A549 (cell line): ENCODE measurements around the gene PIP4K2B. TPM values are rescaled to one million over a fixed set of nuclear protein-coding genes. Genes with fewer than 3 reads are reported as not detected.

Source experiments
- ATAC-seq, 2 experiments: fragments of 200-7000 bp in 1 of 2; fragments of >200 bp in 1 of 2; cut with Nextera tagmentation in 1 of 2; cut with Tn5 transposase in 1 of 2; 3 replicates each; pipeline versions ENCODE4 v1.8.0 to v1.9.1; 2018 to 2020; ENCODE audit warnings: mild to moderate bottlenecking in 1 of 2, moderate library complexity in 1 of 2
- CTCF ChIA-PET: fragments of 300-600 bp; sonication (Branson Sonifier 250); formaldehyde crosslinking; extraction: SDS; loops from one replicate; lab custom pipeline; 2021; ENCODE audit warnings: antibody characterized with exemption, inconsistent platforms; lab: Yijun Ruan, JAX
- POLR2A ChIA-PET: fragments of 350-600 bp; formaldehyde crosslinking; extraction: SDS; loops from one replicate; lab custom pipeline; 2021; ENCODE audit warnings: antibody characterized with exemption, inconsistent platforms; lab: Yijun Ruan, JAX
- DNase-seq, 2 experiments: peaks; one replicate each; pipeline versions ENCODE4 v3.0.0 to v3.0.0-alpha.2; 2011 to 2016; ENCODE audit warnings: low read depth in 1 of 2, low spot score in 1 of 2
- FAIRE-seq: peaks from 2 replicates; lab custom pipeline; 2011; peaks lifted over from hg19 to GRCh38; lab: Jason Lieb, UNC
- H3K27ac ChIP-seq, 2 experiments: fragments of >200 bp; sonication (Bioruptor Twin); formaldehyde crosslinking; 3 replicates each; pipeline ENCODE4 v1.5.1; 2016 to 2017
- H3K4me1 ChIP-seq: fragments of >200 bp; sonication (Bioruptor Twin); formaldehyde crosslinking; 3 replicates; pipeline ENCODE4 v1.6.1; 2016
- H3K4me2 ChIP-seq: fragments of >200 bp; sonication (Bioruptor Twin); formaldehyde crosslinking; 3 replicates; pipeline ENCODE4 v1.6.1; 2016
- H3K4me3 ChIP-seq: fragments of >200 bp; sonication (Bioruptor Twin); formaldehyde crosslinking; 3 replicates; pipeline ENCODE4 v1.5.1; 2016
- H3K9me3 ChIP-seq: fragments of >200 bp; sonication (Bioruptor Twin); formaldehyde crosslinking; 3 replicates; pipeline ENCODE4 v1.6.1; 2016
- ATOH8 ChIP-seq: fragments of 250-450 bp; sonication (Bioruptor Pico); IDR thresholded peaks from 2 replicates; pipeline ENCODE4 v1.5.0; 2020; ENCODE audit warnings: low read depth, mild to moderate bottlenecking, moderate library complexity
- BCL3 ChIP-seq: fragments of >200 bp; sonication (Bioruptor Twin); formaldehyde crosslinking; IDR thresholded peaks from 3 replicates; pipeline ENCODE4 v1.6.1; 2016
- BHLHE40 ChIP-seq: IDR thresholded peaks from 2 replicates; pipeline ENCODE4 v1.6.1; 2012; ENCODE audit warnings: low read depth, low read length, inconsistent platforms
- CHD4 ChIP-seq: fragments of 200-600 bp; sonication (generic); IDR thresholded peaks from 2 replicates; pipeline ENCODE4 v1.6.1; 2016; ENCODE audit warnings: antibody characterized with exemption, mild to moderate bottlenecking, borderline replicate concordance
- EHF ChIP-seq: fragments of 250-450 bp; sonication (Bioruptor Pico); IDR thresholded peaks from 2 replicates; pipeline ENCODE4 v1.5.0; 2020; ENCODE audit warnings: mild to moderate bottlenecking
- ELK1 ChIP-seq: fragments of 150-350 bp; IDR thresholded peaks from 2 replicates; pipeline ENCODE4 v1.6.1; 2014; ENCODE audit warnings: low read depth, mild to moderate bottlenecking, low read length
- ESRRA ChIP-seq: fragments of 150-350 bp; IDR thresholded peaks from 2 replicates; pipeline ENCODE4 v1.6.1; 2014; ENCODE audit warnings: mild to moderate bottlenecking, low read length, borderline replicate concordance
- FOSB ChIP-seq: fragments of 250-450 bp; sonication (Bioruptor Pico); IDR thresholded peaks from 2 replicates; pipeline ENCODE4 v1.5.0; 2020; ENCODE audit warnings: mild to moderate bottlenecking, moderate library complexity
- FOSL2 ChIP-seq, 2 experiments: fragments of 450-650 bp in 1 of 2; fragments of >200 bp in 1 of 2; sonication (Bioruptor Twin) in 1 of 2; formaldehyde crosslinking; IDR thresholded peaks; 2 replicates each; pipeline versions ENCODE4 v1.5.0 to v1.6.1; 2016 to 2020; ENCODE audit warnings: mild to moderate bottlenecking in 1 of 2, moderate library complexity in 1 of 2
- HES2 ChIP-seq: fragments of >200 bp; sonication (Bioruptor Twin); formaldehyde crosslinking; IDR thresholded peaks from 2 replicates; pipeline ENCODE4 v1.6.1; 2016
- HEYL ChIP-seq: fragments of 250-450 bp; sonication (Bioruptor Pico); IDR thresholded peaks from 2 replicates; pipeline ENCODE4 v1.8.0; 2021; ENCODE audit warnings: mild to moderate bottlenecking, moderate library complexity
- HOXA7 ChIP-seq: fragments of 250-450 bp; sonication (Bioruptor Pico); IDR thresholded peaks from 2 replicates; pipeline ENCODE4 v1.5.0; 2020; ENCODE audit warnings: mild to moderate bottlenecking, moderate library complexity
- JUNB ChIP-seq: fragments of >200 bp; sonication (Bioruptor Twin); formaldehyde crosslinking; IDR thresholded peaks from 2 replicates; pipeline ENCODE4 v1.6.1; 2016
- KDM5A ChIP-seq: fragments of 200-600 bp; sonication (generic); IDR thresholded peaks from 2 replicates; pipeline ENCODE4 v1.6.1; 2016; ENCODE audit warnings: antibody characterized with exemption, mild to moderate bottlenecking
- MAFK ChIP-seq: fragments of 450-650 bp; IDR thresholded peaks from 2 replicates; pipeline ENCODE4 v1.6.1; 2014; ENCODE audit not compliant: partially characterized antibody
- NFE2L2 ChIP-seq: fragments of 150-350 bp; conservative IDR thresholded peaks from 2 replicates; pipeline ENCODE4 v1.6.1; 2014; ENCODE audit warnings: low read length
- PHF8 ChIP-seq: fragments of 200-600 bp; sonication (generic); IDR thresholded peaks from 2 replicates; pipeline ENCODE4 v1.6.1; 2016; ENCODE audit warnings: low read depth, mild to moderate bottlenecking, antibody characterized with exemption, moderate library complexity, borderline replicate concordance
- POLR2A ChIP-seq: IDR thresholded peaks from 2 replicates; pipeline ENCODE4 v1.6.1; 2012; ENCODE audit warnings: mild to moderate bottlenecking, low read length
- POLR2AphosphoS2 ChIP-seq: conservative IDR thresholded peaks from 2 replicates; pipeline ENCODE4 v1.6.1; 2012; ENCODE audit warnings: low read length, improper control_type of control experiment, inconsistent platforms
- RCOR1 ChIP-seq: fragments of 150-350 bp; IDR thresholded peaks from 2 replicates; pipeline ENCODE4 v1.6.1; 2014; ENCODE audit warnings: antibody characterized with exemption, low read length, low read depth
- ZSCAN20 ChIP-seq: fragments of 250-450 bp; sonication (Bioruptor Pico); IDR thresholded peaks from 2 replicates; pipeline ENCODE4 v1.8.0; 2022; ENCODE audit warnings: mild to moderate bottlenecking, moderate library complexity
- WGBS: methylation state at CpG from one replicate; pipeline ENCODE4 v1.1.6; 2017; ENCODE audit errors: missing lambda C conversion rate; 5-methylcytosine and 5-hydroxymethylcytosine counted together
- polyA plus RNA-seq, 4 experiments: library from polyadenylated mRNA; depleted of rRNA in 3 of 4; stranded (reverse); fragments of >200 nt; fragmentation: RNase III in 1 of 4; extraction: RNeasy Plus Mini Kit Qiagen cat#74134 plus additional on column Dnase treatment in 1 of 4; gene quantifications; 2 replicates in 3 of 4; 3 replicates in 1 of 4; pipeline ENCODE4 v1.2.3, GENCODE V29; 2011 to 2017

PIP4K2B gene
- polyA plus RNA-seq, 2 of the 4 experiments (the other 2 are of a cell fraction), result 40.3 to 53.7 TPM

- TF ChIP-seq FOSB (CRISPR knock-in tag), result no peak
- no peak for TF ChIP-seq PHF8
- TF ChIP-seq ELK1, result no peak
- no peak for TF ChIP-seq POLR2AphosphoS2
- no peak for TF ChIP-seq ZSCAN20 (CRISPR knock-in tag)
- TF ChIP-seq, all 56 proteins: peak for 0
- no peak for FAIRE-seq
- WGBS, result 92% methylated on average over 7 of the region's 16 CpGs
- H3K4me3 ChIP-seq, result no peak overlapping the region
- no peak for ATAC-seq
- ChIA-PET POLR2A (no interaction called here), CTCF (interaction anchor here (1.5 to 12.9 kb wide), 4 partner anchors 10 to 35 kb away, joined by 5 to 102 read pairs (median 12); no protein-coding TSS in a partner anchor)
- H3K27ac ChIP-seq, result no peak overlapping the region
- no peaks in the 10 kb centered on the region for H3K9me3 ChIP-seq
- DNase-seq, result no peak
- H3K4me2 ChIP-seq, result no peak overlapping the region
- H3K4me1 ChIP-seq, result peaks cover 12% of the 10 kb centered on the region
These were observed 77.6 kb downstream of the PIP4K2B start for GRCh38 chr17:38721802-38722201.

- ChIA-PET POLR2A (no interaction called here), CTCF (interaction anchor here (1.7 to 12.9 kb wide), 3 partner anchors 9 to 15 kb away, joined by 6 to 102 read pairs (median 18); no protein-coding TSS in a partner anchor)
- TF ChIP-seq FOSL2 (IDR thresholded peaks at IDR 0.05) (no peak), FOSL2 (CRISPR knock-in tag; IDR thresholded peaks at IDR 0.05) (no peak), KDM5A (no peak), BHLHE40 (no peak), NFE2L2 (no peak), ESRRA (no peak), HEYL (CRISPR knock-in tag) (no peak), HOXA7 (no peak), MAFK (no peak), CHD4 (no peak), BCL3 (no peak), POLR2A (no peak), PHF8 (no peak), RCOR1 (no peak), JUNB (no peak)
- ATAC-seq (no peak), DNase-seq (no peak), FAIRE-seq (no peak)
- Histone ChIP-seq H3K4me2 (no peak overlapping the region), H3K27ac (no peak overlapping the region), H3K9me3 (no peaks in the 10 kb centered on the region), H3K4me1 (peaks cover 8% of the 10 kb centered on the region), H3K4me3 (no peak overlapping the region)
- WGBS, result 87% methylated on average over 6 of the region's 6 CpGs
These were observed 78.4 kb downstream of the PIP4K2B start for GRCh38 chr17:38720941-38721340.

GRCh38 chr17:38719943-38720641 lies 79.3 kb downstream of the PIP4K2B start:
- POLR2A ChIA-PET, result no interaction called here
- FAIRE-seq, result no peak

More at GRCh38 chr17:38719943-38720641, 79.3 kb downstream of the PIP4K2B start:
- TF ChIP-seq HES2 (no peak), ATOH8 (no peak), EHF (CRISPR knock-in tag) (no peak), MAFK (no peak)
- Histone ChIP-seq H3K4me3 (no peak overlapping the region), H3K27ac (no peak overlapping the region), H3K9me3 (no peaks in the 10 kb centered on the region), H3K4me1 (peaks cover 7% of the 10 kb centered on the region; the same call in 2 of the 3 replicates), H3K4me2 (no peak overlapping the region)
- CTCF ChIA-PET, result interaction anchor here (0.6 to 12.9 kb wide), 6 partner anchors 8 to 455 kb away, joined by 3 to 102 read pairs (median 9); partner anchors contain the start of gene CISD3
- 85% methylated on average over 35 of the region's 39 CpGs for WGBS
- ATAC-seq (no peak), DNase-seq (no peak)
